Esophagus squamous epithelium (tissue), 4 donors: ENCODE data around the gene FAF2.

Experiments used
- CTCF ChIP-seq, 6 experiments: fragments of 450-650 bp in 4 of 6; fragments of 200-600 bp in 2 of 6; sonication (generic) in 2 of 6; IDR thresholded peaks; one replicate each; pipeline ENCODE4 v1.5.1; 2016 to 2019; ENCODE audit warnings: antibody characterized with exemption in 6 of 6, mild to moderate bottlenecking in 4 of 6, moderate library complexity in 4 of 6
- POLR2A ChIP-seq, 4 donors: fragments of 450-650 bp; IDR thresholded peaks; one replicate each; pipeline ENCODE4 v1.6.1; 2017; ENCODE audit warnings: antibody characterized with exemption in 4 of 4, mild to moderate bottlenecking in 4 of 4, moderate library complexity in 3 of 4

- TF ChIP-seq CTCF (IDR thresholded peaks at IDR 0.05) (no peak), POLR2A (IDR thresholded peaks at IDR 0.05) (no peak)
Observed at GRCh38 chr5:176414704-176415103, 33.5 kb upstream of the FAF2 start.
